HCT116 (cell line): ENCODE data around the gene SP7. TPM values are rescaled to one million over a fixed set of nuclear protein-coding genes. Genes with fewer than 3 reads are reported as not detected.

Experiments used
- ATAC-seq: fragments of 200-7000 bp; cut with Tn5 transposase; 2 replicates; pipeline ENCODE4 v1.9.1; 2020; ENCODE audit warnings: mild to moderate bottlenecking, moderate library complexity
- BruUV-seq: library from RNA; stranded (reverse); fragments of 400-500 nt; replicated peaks from 2 replicates; lab custom pipeline; 2021; lab: Mats Ljungman, UMichigan
- CTCF ChIA-PET: fragments of 300-600 bp; sonication (Branson Sonifier 250); formaldehyde crosslinking; loops from one replicate; lab custom pipeline; 2021; ENCODE audit warnings: antibody characterized with exemption; lab: Charles Lee
- POLR2A ChIA-PET: fragments of 300-600, 350-600 bp; sonication (Branson Sonifier 250); formaldehyde crosslinking; loops from one replicate; lab custom pipeline; 2021; ENCODE audit warnings: antibody characterized with exemption; lab: Charles Lee
- RAD21 ChIA-PET, 2 experiments: fragments of 300-600 bp; sonication (Branson Sonifier 250); formaldehyde crosslinking; loops; one replicate each; lab custom pipeline; 2023; ENCODE audit warnings: low total read pairs in 2 of 2; ENCODE audit not compliant: uncharacterized antibody in 2 of 2, unreplicated experiment in 2 of 2, low non-redundant PET in 1 of 2; lab: Charles Lee
- DNase-seq: peaks from one replicate; pipeline ENCODE4 v3.0.0-alpha.2; 2010; ENCODE audit warnings: low read depth, low spot score
- H2AFZ ChIP-seq: fragments of 200-600 bp; shearing (Covaris generic), sonication (generic); 2 replicates; pipeline ENCODE4 v1.6.1; 2017; ENCODE audit warnings: low read depth, mixed run types, mixed read lengths, antibody characterized with exemption, low read length; ENCODE audit not compliant: poor library complexity, severe bottlenecking
- H3K27ac ChIP-seq: 2 replicates; pipeline ENCODE4 v1.5.1; 2012; ENCODE audit warnings: low read depth, low read length
- H3K27me3 ChIP-seq: fragments of 200-600 bp; sonication (generic); 2 replicates; pipeline ENCODE4 v1.6.1; 2016; ENCODE audit warnings: mixed run types, low read length, mixed read lengths; ENCODE audit not compliant: insufficient read depth
- H3K36me3 ChIP-seq, 2 experiments: fragments of 200-500 bp in 1 of 2; fragments of 200-600 bp in 1 of 2; sonication (Bioruptor generic) in 1 of 2; sonication (generic) in 1 of 2; 2 replicates each; pipeline versions ENCODE4 v1.5.1 to v1.6.1; 2014 to 2016; ENCODE audit warnings: low read length in 2 of 2, inconsistent platforms in 1 of 2, mixed read lengths in 1 of 2, mixed run types in 1 of 2; ENCODE audit not compliant: insufficient read depth in 2 of 2, control insufficient read depth in 1 of 2
- H3K4me1 ChIP-seq, 2 experiments: fragments of 200-600 bp in 1 of 2; sonication (generic) in 1 of 2; 2 replicates each; pipeline versions ENCODE4 v1.5.1 to v1.6.1; 2012 to 2017; ENCODE audit warnings: low read length in 2 of 2, inconsistent platforms in 1 of 2, mild to moderate bottlenecking in 1 of 2, mixed read lengths in 1 of 2, mixed run types in 1 of 2, moderate library complexity in 1 of 2; ENCODE audit not compliant: insufficient read depth in 2 of 2, control insufficient read depth in 1 of 2
- H3K4me2 ChIP-seq: fragments of 200-600 bp; sonication (generic); 2 replicates; pipeline ENCODE4 v1.6.1; 2017; ENCODE audit warnings: mixed run types, low read length, mixed read lengths
- H3K4me3 ChIP-seq, 2 experiments: fragments of 200-600 bp in 1 of 2; sonication (generic) in 1 of 2; replicated peaks in 1 of 2; 2 replicates each; pipeline ENCODE4 v1.5.1; 2011 to 2016; ENCODE audit warnings: low read length in 2 of 2, control low read depth in 1 of 2, low read depth in 1 of 2, mild to moderate bottlenecking in 1 of 2, mixed read lengths in 1 of 2, mixed run types in 1 of 2
- H3K79me2 ChIP-seq: fragments of 200-600 bp; sonication (generic); 2 replicates; pipeline ENCODE4 v1.6.1; 2017; ENCODE audit warnings: mild to moderate bottlenecking, mixed run types, low read length, moderate library complexity, mixed read lengths; ENCODE audit not compliant: insufficient read depth
- H3K9ac ChIP-seq: fragments of 200-600 bp; sonication (generic); 2 replicates; pipeline ENCODE4 v1.6.1; 2016; ENCODE audit warnings: low read length, mixed read lengths
- H3K9me2 ChIP-seq: fragments of 200-600 bp; sonication (generic), shearing (Covaris generic); 2 replicates; pipeline ENCODE4 v1.6.1; 2017; ENCODE audit warnings: mixed run types, mild to moderate bottlenecking, moderate library complexity; ENCODE audit not compliant: insufficient read depth
- H3K9me3 ChIP-seq, 2 experiments: fragments of 200-500 bp in 1 of 2; fragments of 200-600 bp in 1 of 2; sonication (Bioruptor generic) in 1 of 2; sonication (generic) in 1 of 2; 2 replicates each; pipeline ENCODE4 v1.6.1; 2014 to 2017; ENCODE audit warnings: low read length in 2 of 2, mixed read lengths in 2 of 2, inconsistent platforms in 1 of 2, low read depth in 1 of 2, mild to moderate bottlenecking in 1 of 2, mixed run types in 1 of 2, moderate library complexity in 1 of 2; ENCODE audit not compliant: control insufficient read depth in 1 of 2, insufficient read depth in 1 of 2
- H4K20me1 ChIP-seq: fragments of 200-600 bp; sonication (generic), shearing (Covaris generic); 2 replicates; pipeline ENCODE4 v1.6.1; 2017; ENCODE audit warnings: mixed run types, mild to moderate bottlenecking, moderate library complexity; ENCODE audit not compliant: insufficient read depth
- CBX3 ChIP-seq: IDR thresholded peaks from 2 replicates; pipeline ENCODE4 v1.6.1; 2012; ENCODE audit warnings: low read depth
- CEBPB ChIP-seq: IDR thresholded peaks from 2 replicates; pipeline ENCODE4 v1.6.1; 2012; ENCODE audit warnings: low read depth
- ELF1 ChIP-seq: IDR thresholded peaks from 2 replicates; pipeline ENCODE4 v1.6.1; 2012; ENCODE audit warnings: low read depth, borderline replicate concordance
- EZH2 ChIP-seq: fragments of 200-600 bp; sonication (generic); IDR thresholded peaks from 2 replicates; pipeline ENCODE4 v1.6.1; 2017; ENCODE audit warnings: antibody characterized with exemption, mixed run types
- EZH2phosphoT487 ChIP-seq: fragments of 200-600 bp; IDR thresholded peaks from 2 replicates; pipeline ENCODE4 v1.6.1; 2018; ENCODE audit warnings: antibody characterized with exemption, borderline replicate concordance
- JUND ChIP-seq: IDR thresholded peaks from 2 replicates; pipeline ENCODE4 v1.6.1; 2012
- MAX ChIP-seq: IDR thresholded peaks from 2 replicates; pipeline ENCODE4 v1.6.1; 2012
- POLR2A ChIP-seq: IDR thresholded peaks from 2 replicates; pipeline ENCODE4 v1.7.0; 2011; ENCODE audit warnings: borderline replicate concordance; ENCODE audit not compliant: insufficient read depth, insufficient read length; ENCODE audit errors: extremely low read depth
- POLR2AphosphoS5 ChIP-seq: IDR thresholded peaks from 2 replicates; pipeline ENCODE4 v1.6.1; 2011; ENCODE audit warnings: mild to moderate bottlenecking, low read depth, low read length, moderate library complexity
- RAD21 ChIP-seq: IDR thresholded peaks from 2 replicates; pipeline ENCODE4 v1.6.1; 2012; ENCODE audit warnings: low read depth, mild to moderate bottlenecking
- REST ChIP-seq: IDR thresholded peaks from 2 replicates; pipeline ENCODE4 v1.6.1; 2012; ENCODE audit warnings: low read depth
- SIN3A ChIP-seq: IDR thresholded peaks from 2 replicates; pipeline ENCODE4 v1.6.1; 2012; ENCODE audit warnings: low read depth
- SP1 ChIP-seq: IDR thresholded peaks from 2 replicates; pipeline ENCODE4 v1.6.1; 2012; ENCODE audit warnings: low read depth
- YY1 ChIP-seq: IDR thresholded peaks from 2 replicates; pipeline ENCODE4 v1.6.1; 2011; ENCODE audit warnings: low read length, low read depth, moderate library complexity, mild to moderate bottlenecking; ENCODE audit not compliant: insufficient replicate concordance; ENCODE audit errors: extremely low read depth
- ZBTB33 ChIP-seq: IDR thresholded peaks from 2 replicates; pipeline ENCODE4 v1.6.1; 2011; ENCODE audit warnings: mild to moderate bottlenecking, low read length, moderate library complexity; ENCODE audit not compliant: insufficient replicate concordance; ENCODE audit errors: extremely low read depth
- ZNF274 ChIP-seq: fragments of 200-500 bp; sonication (Bioruptor generic); IDR thresholded peaks from 2 replicates; pipeline ENCODE4 v1.6.1; 2014; ENCODE audit warnings: mild to moderate bottlenecking, low read depth, low read length, inconsistent platforms
- intact Hi-C: fragments of 100-400 bp; cut with micrococcal nuclease; formaldehyde crosslinking; loops from 2 replicates; pipeline ENCODE4 v1.10.0; 2022
- total RNA-seq: library from RNA; stranded (reverse); gene quantifications from one replicate; pipeline ENCODE4 v1.2.1, GENCODE V29; 2021; ENCODE audit not compliant: unreplicated experiment

Gene SP7
- total RNA-seq, 1 experiment from 2014 or later = not detected

- TF ChIP-seq ELF1 = no peak
- no peak for TF ChIP-seq EZH2phosphoT487
- no peak for TF ChIP-seq ZNF274
These were observed 2.3 kb downstream of the SP7 start (continued) for GRCh38 chr12:53333845-53334244.

GRCh38 chr12:53333289-53333688, 2.9 kb downstream of the SP7 start:
- TF ChIP-seq POLR2A = no peak
- TF ChIP-seq YY1 = no peak
- no peak for TF ChIP-seq EZH2
- TF ChIP-seq REST = no peak
- TF ChIP-seq MAX = no peak
- no peak for TF ChIP-seq ZNF274
- TF ChIP-seq ZBTB33 = no peak
- TF ChIP-seq JUND = no peak
- TF ChIP-seq SP1 = no peak
- no peak for TF ChIP-seq RAD21
- no peak for TF ChIP-seq CBX3
- TF ChIP-seq POLR2AphosphoS5 = no peak
- no peak for TF ChIP-seq SIN3A
- TF ChIP-seq CEBPB = no peak
- TF ChIP-seq, all 23 proteins: peak for 0

More at GRCh38 chr12:53333289-53333688, 2.9 kb downstream of the SP7 start:
- Histone ChIP-seq H3K9me2 (no peaks in the 10 kb centered on the region), H3K36me3 (no peaks in the 10 kb centered on the region), H2AFZ (no peak overlapping the region), H3K4me2 (no peak overlapping the region), H3K27ac (no peak overlapping the region), H3K4me1 (0 out of 4 replicates have a peak, but pooled peaks cover 0 to 2% of the 10 kb centered on the region in 2 experiments), H3K27me3 (0 out of 2 replicates have a peak, but pooled peaks cover 3% of the 10 kb centered on the region), H3K9ac (no peak overlapping the region), H3K9me3 (no peaks in the 10 kb centered on the region), H3K79me2 (no peaks in the 10 kb centered on the region), H3K4me3 (no peak overlapping the region), H4K20me1 (no peaks in the 10 kb centered on the region)
- RAD21 ChIA-PET = interaction anchor here in 1 of 2 experiments (0.6 kb wide), 1 partner anchor 333 kb away, joined by 3 read pairs; no protein-coding TSS in a partner anchor
- intact Hi-C loops = no loop called here
- DNase-seq = no peak
- CTCF ChIA-PET = no interaction called here
- no peak for ATAC-seq
- POLR2A ChIA-PET = no interaction called here
- BruUV-seq = no TSS peak
